Trophoblast cell (in vitro differentiated cells and primary cell): ENCODE measurements around the gene TMPRSS4.

Source experiments
- DNase-seq, 2 donors: peaks; one replicate each; pipeline ENCODE4 v3.0.0-alpha.2; 2016
- H2AFZ ChIP-seq: 2 replicates; pipeline ENCODE4 v1.6.1; 2013; ENCODE audit warnings: low read length, moderate library complexity, mild to moderate bottlenecking; ENCODE audit not compliant: insufficient read depth, poor library complexity
- H2AK5ac ChIP-seq: 2 replicates; pipeline ENCODE4 v1.6.1; 2013; ENCODE audit warnings: mild to moderate bottlenecking, low read length
- H2BK120ac ChIP-seq: 2 replicates; pipeline ENCODE4 v1.6.1; 2013; ENCODE audit warnings: low read length, mild to moderate bottlenecking, moderate library complexity; ENCODE audit not compliant: insufficient read depth, poor library complexity
- H2BK12ac ChIP-seq: 2 replicates; pipeline ENCODE4 v1.6.1; 2013; ENCODE audit warnings: mild to moderate bottlenecking, low read length, moderate library complexity
- H2BK5ac ChIP-seq: 2 replicates; pipeline ENCODE4 v1.6.1; 2013; ENCODE audit warnings: low read length, low read depth, moderate library complexity, mild to moderate bottlenecking; ENCODE audit not compliant: poor library complexity
- H3K14ac ChIP-seq: 2 replicates; pipeline ENCODE4 v1.6.1; 2013; ENCODE audit warnings: mild to moderate bottlenecking, low read length
- H3K18ac ChIP-seq: 2 replicates; pipeline ENCODE4 v1.6.1; 2013; ENCODE audit warnings: mild to moderate bottlenecking, low read length
- H3K23ac ChIP-seq: 2 replicates; pipeline ENCODE4 v1.6.1; 2013; ENCODE audit warnings: low read length
- H3K27ac ChIP-seq: 2 replicates; pipeline ENCODE4 v1.5.1; 2013; ENCODE audit warnings: low read depth, mild to moderate bottlenecking, inconsistent platforms, low read length, moderate library complexity
- H3K27me3 ChIP-seq: 2 replicates; pipeline ENCODE4 v1.6.1; 2013; ENCODE audit warnings: inconsistent platforms, mild to moderate bottlenecking, low read length, moderate library complexity; ENCODE audit not compliant: insufficient read depth
- H3K36me3 ChIP-seq, 2 experiments: 1 replicate in 1 of 2; 2 replicates in 1 of 2; pipeline ENCODE4 v1.6.1; 2013; ENCODE audit warnings: low read length in 2 of 2, mild to moderate bottlenecking in 2 of 2, moderate library complexity in 1 of 2; ENCODE audit not compliant: insufficient read depth in 2 of 2, control insufficient read depth in 1 of 2
- H3K4ac ChIP-seq: 2 replicates; pipeline ENCODE4 v1.6.1; 2013; ENCODE audit warnings: low read depth, mild to moderate bottlenecking, low read length, moderate library complexity
- H3K4me1 ChIP-seq, 2 experiments: 1 replicate in 1 of 2; 2 replicates in 1 of 2; pipeline ENCODE4 v1.6.1; 2013; ENCODE audit warnings: low read length in 2 of 2, mild to moderate bottlenecking in 2 of 2, moderate library complexity in 1 of 2; ENCODE audit not compliant: insufficient read depth in 2 of 2, control insufficient read depth in 1 of 2
- H3K4me2 ChIP-seq: 2 replicates; pipeline ENCODE4 v1.6.1; 2013; ENCODE audit warnings: inconsistent platforms, mild to moderate bottlenecking, low read length, moderate library complexity
- H3K4me3 ChIP-seq: 2 replicates; pipeline ENCODE4 v1.5.1; 2013; ENCODE audit warnings: mild to moderate bottlenecking, low read depth, low read length, inconsistent platforms
- H3K79me1 ChIP-seq: one replicate; pipeline ENCODE4 v1.6.1; 2013; ENCODE audit warnings: low read length
- H3K79me2 ChIP-seq: 2 replicates; pipeline ENCODE4 v1.6.1; 2013; ENCODE audit warnings: low read length, mild to moderate bottlenecking; ENCODE audit not compliant: control insufficient read depth, insufficient read depth, poor library complexity
- H3K9ac ChIP-seq: 2 replicates; pipeline ENCODE4 v1.6.1; 2013; ENCODE audit warnings: mild to moderate bottlenecking, low read length
- H3K9me3 ChIP-seq: 2 replicates; pipeline ENCODE4 v1.6.1; 2013; ENCODE audit warnings: low read depth, mild to moderate bottlenecking, control low read depth, inconsistent platforms, low read length; ENCODE audit not compliant: insufficient read depth
- H4K12ac ChIP-seq: 2 replicates; pipeline ENCODE4 v1.6.1; 2013; ENCODE audit warnings: low read depth, mild to moderate bottlenecking, low read length, moderate library complexity
- H4K8ac ChIP-seq: 2 replicates; pipeline ENCODE4 v1.6.1; 2013; ENCODE audit warnings: low read depth, mild to moderate bottlenecking, low read length, moderate library complexity
- H4K91ac ChIP-seq: one replicate; pipeline ENCODE4 v1.6.1; 2013; ENCODE audit warnings: low read depth, mild to moderate bottlenecking, low read length, moderate library complexity
- WGBS: extraction: QIAGEN DNeasy Blood & Tissue Kit; methylation state at CpG from one replicate; pipeline ENCODE4 v1.1.7; 2013; ENCODE audit warnings: missing lambda C conversion rate; ENCODE audit not compliant: insufficient read length, insufficient coverage; ENCODE audit errors: extremely low coverage; 5-methylcytosine and 5-hydroxymethylcytosine counted together

Gene TMPRSS4

GRCh38 chr11:118050208-118050891, 26.5 kb upstream of the TMPRSS4 start:
- no peak overlapping the region for H2BK5ac ChIP-seq
- no peak overlapping the region for H3K18ac ChIP-seq
- no CpG with 5 or more reads among the region's 7 CpGs for WGBS
- no peak overlapping the region for H2AFZ ChIP-seq
- no peaks in the 10 kb centered on the region for H3K79me2 ChIP-seq
- H3K27ac ChIP-seq: no peak overlapping the region
- H4K91ac ChIP-seq: no peak overlapping the region
- H2BK120ac ChIP-seq: no peak overlapping the region
- no peaks in the 10 kb centered on the region for H3K79me1 ChIP-seq
- H3K27me3 ChIP-seq: no peaks in the 10 kb centered on the region
- no peak overlapping the region for H4K8ac ChIP-seq
- H3K4me3 ChIP-seq: no peak overlapping the region
- H3K9me3 ChIP-seq: no peaks in the 10 kb centered on the region
- no peak overlapping the region for H4K12ac ChIP-seq
- no peak overlapping the region for H2BK12ac ChIP-seq
- H2AK5ac ChIP-seq: no peak overlapping the region
- no peak overlapping the region for H3K4me2 ChIP-seq
- H3K4me1 ChIP-seq: no peaks in the 10 kb centered on the region
- no peak overlapping the region for H3K14ac ChIP-seq
- no peak overlapping the region for H3K9ac ChIP-seq
- DNase-seq: no peak
- H3K23ac ChIP-seq: no peak overlapping the region
- no peak overlapping the region for H3K4ac ChIP-seq
- no peaks in the 10 kb centered on the region for H3K36me3 ChIP-seq

- Histone ChIP-seq H3K27me3 (no peaks in the 10 kb centered on the region), H4K12ac (no peak overlapping the region), H3K9me3 (no peaks in the 10 kb centered on the region), H3K14ac (no peak overlapping the region), H3K9ac (no peak overlapping the region), H3K27ac (no peak overlapping the region), H3K4me2 (no peak overlapping the region), H2AFZ (no peak overlapping the region), H3K4me1 (no peaks in the 10 kb centered on the region), H2BK12ac (no peak overlapping the region), H2BK120ac (no peak overlapping the region), H3K79me1 (no peaks in the 10 kb centered on the region), H4K8ac (no peak overlapping the region), H2AK5ac (no peak overlapping the region), H4K91ac (no peak overlapping the region), H3K18ac (no peak overlapping the region), H3K79me2 (no peaks in the 10 kb centered on the region), H3K23ac (no peak overlapping the region), H3K36me3 (no peaks in the 10 kb centered on the region), H2BK5ac (no peak overlapping the region), H3K4me3 (no peak overlapping the region), H3K4ac (no peak overlapping the region)
- no peak for DNase-seq
- no CpG with 5 or more reads among the region's 7 CpGs for WGBS
Observed at GRCh38 chr11:118051136-118051610, 25.7 kb upstream of the TMPRSS4 start.

DNA sequence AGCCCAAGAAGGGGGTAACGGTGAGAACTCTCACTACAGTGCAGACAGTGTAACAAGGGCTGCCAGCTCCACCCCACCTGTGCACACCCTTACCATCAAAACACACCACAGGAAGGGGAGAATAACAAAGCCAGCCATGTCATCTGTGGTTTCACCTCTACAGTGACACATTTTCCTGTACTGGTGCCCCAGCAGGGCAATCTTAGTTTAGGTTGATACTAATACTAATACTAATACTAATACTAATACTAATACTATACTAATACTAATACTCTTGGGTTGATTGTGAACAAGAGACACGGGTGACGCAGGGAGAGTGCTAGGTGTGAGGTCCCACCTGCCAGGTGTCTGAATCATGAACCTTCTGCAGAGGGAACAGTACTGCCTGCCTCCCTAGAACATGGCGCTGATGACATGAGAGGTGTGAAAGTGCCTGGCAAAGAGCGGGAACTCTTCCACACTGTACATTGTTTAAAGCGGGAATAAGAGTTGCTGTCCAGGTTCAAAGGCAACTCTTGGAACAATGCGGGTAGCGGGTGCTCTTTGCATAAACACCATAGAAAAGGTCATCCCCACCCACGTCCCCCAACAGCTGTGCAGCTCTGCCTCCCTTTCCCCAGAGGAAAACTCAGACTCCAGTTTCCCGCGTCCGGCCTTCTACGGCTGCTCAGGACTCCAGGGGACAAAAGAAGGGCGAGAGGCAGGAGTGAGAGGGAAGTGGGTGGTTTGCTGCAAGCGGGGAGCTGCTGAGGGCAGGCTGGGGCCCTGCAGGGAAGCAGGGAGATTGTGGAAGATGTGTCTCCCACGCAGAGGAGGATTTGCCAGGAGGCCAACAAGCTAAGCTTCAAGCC, 25.0 kb upstream of the TMPRSS4 start:
- Histone ChIP-seq H4K12ac (no peak overlapping the region), H3K79me2 (no peaks in the 10 kb centered on the region), H3K9me3 (no peaks in the 10 kb centered on the region), H3K79me1 (no peaks in the 10 kb centered on the region), H3K27ac (no peak overlapping the region), H3K36me3 (no peaks in the 10 kb centered on the region), H3K4ac (no peak overlapping the region), H2BK120ac (no peak overlapping the region), H2BK5ac (no peak overlapping the region), H3K23ac (no peak overlapping the region), H4K8ac (no peak overlapping the region), H3K4me2 (no peak overlapping the region), H3K14ac (no peak overlapping the region), H3K4me1 (no peaks in the 10 kb centered on the region), H3K4me3 (no peak overlapping the region), H3K18ac (no peak overlapping the region), H2BK12ac (no peak overlapping the region), H3K9ac (no peak overlapping the region), H3K27me3 (no peaks in the 10 kb centered on the region), H2AK5ac (no peak overlapping the region), H2AFZ (no peak overlapping the region), H4K91ac (no peak overlapping the region)
- no peak for DNase-seq
- no CpG with 5 or more reads among the region's 16 CpGs for WGBS

DNA sequence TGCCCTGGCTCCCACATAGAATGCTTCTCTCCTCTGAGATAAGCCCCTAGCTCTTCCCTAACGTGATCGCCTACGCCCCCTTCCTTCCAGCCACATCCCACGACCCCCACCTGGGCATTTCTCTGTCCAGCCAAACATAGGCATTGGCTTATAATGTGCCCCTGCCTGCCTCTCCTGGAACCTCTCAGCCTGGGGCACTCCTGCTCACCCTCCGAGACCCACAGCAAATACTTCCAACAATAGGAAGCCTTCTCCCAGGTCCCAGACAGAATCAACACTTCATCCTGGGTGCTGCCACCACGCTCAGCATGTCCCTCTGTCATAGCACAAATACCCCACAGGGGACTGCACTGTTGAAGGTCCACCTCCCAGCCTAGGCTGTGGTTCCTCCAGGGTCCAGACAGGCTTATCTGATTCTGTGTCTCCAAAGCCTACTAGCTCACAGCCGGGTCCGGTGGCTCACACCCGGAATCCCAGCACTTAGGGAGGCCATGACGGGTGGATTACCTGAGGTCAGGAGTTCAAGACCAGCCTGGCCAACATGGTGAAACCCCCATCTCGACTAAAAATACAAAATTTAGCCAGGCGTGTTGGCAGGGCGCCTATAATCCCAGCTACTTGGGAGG, 24.2 kb upstream of the TMPRSS4 start:
- H3K4ac ChIP-seq: no peak overlapping the region
- no peaks in the 10 kb centered on the region for H3K4me1 ChIP-seq
- no peak overlapping the region for H3K4me3 ChIP-seq
- no CpG with 5 or more reads among the region's 13 CpGs for WGBS
- no peak for DNase-seq
- no peak overlapping the region for H2AK5ac ChIP-seq
- H4K8ac ChIP-seq: no peak overlapping the region
- H3K36me3 ChIP-seq: no peaks in the 10 kb centered on the region
- no peak overlapping the region for H3K27ac ChIP-seq
- H2BK120ac ChIP-seq: no peak overlapping the region
- H3K14ac ChIP-seq: no peak overlapping the region
- no peaks in the 10 kb centered on the region for H3K79me1 ChIP-seq
- H2AFZ ChIP-seq: no peak overlapping the region
- no peak overlapping the region for H2BK12ac ChIP-seq
- H3K4me2 ChIP-seq: no peak overlapping the region
- H3K9ac ChIP-seq: no peak overlapping the region
- no peak overlapping the region for H3K18ac ChIP-seq
- no peaks in the 10 kb centered on the region for H3K27me3 ChIP-seq
- H3K23ac ChIP-seq: no peak overlapping the region
- no peaks in the 10 kb centered on the region for H3K9me3 ChIP-seq
- no peak overlapping the region for H4K12ac ChIP-seq
- no peak overlapping the region for H4K91ac ChIP-seq
- H3K79me2 ChIP-seq: no peaks in the 10 kb centered on the region
- no peak overlapping the region for H2BK5ac ChIP-seq
